ENCODE data around the gene DGCR8.

DNA sequence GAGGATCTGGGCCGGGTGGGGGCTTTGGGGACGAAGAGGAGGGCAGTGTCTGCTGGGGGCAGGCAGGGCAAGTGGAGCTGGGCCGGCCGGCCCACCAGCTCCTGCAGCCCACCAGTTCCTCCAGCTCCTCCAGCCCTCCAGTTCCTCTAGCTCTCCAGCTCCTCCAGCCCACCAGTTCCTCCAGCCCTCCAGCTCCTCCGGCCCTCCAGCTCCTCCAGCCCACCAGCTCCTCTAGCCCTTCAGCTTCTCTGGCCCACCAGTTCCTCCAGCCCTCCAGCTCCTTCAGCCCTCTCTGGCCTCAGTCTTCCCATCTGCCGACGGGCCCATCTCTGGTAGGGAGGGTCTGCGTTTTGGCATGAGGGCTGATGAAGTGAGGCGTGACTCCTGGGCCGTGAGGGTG is 80.0 kb downstream of the DGCR8 start:
- no peak for TF ChIP-seq POLR2A (IDR thresholded peaks at IDR 0.05; ENCODE audit: low read length)
- no peak for TF ChIP-seq GATA1 (IDR thresholded peaks at IDR 0.05; ENCODE audit: low read depth, low read length)
